NCI-H82 (cell line): ENCODE data around the gene SPTBN1.

Experiments used
- DNase-seq: peaks from one replicate; lab custom pipeline; 2025; lab: John Stamatoyannopoulos, UW

The SPTBN1 gene

GRCh38 chr2:54590216-54591120, 134.3 kb downstream of the SPTBN1 start:
- no peak for DNase-seq

DNA sequence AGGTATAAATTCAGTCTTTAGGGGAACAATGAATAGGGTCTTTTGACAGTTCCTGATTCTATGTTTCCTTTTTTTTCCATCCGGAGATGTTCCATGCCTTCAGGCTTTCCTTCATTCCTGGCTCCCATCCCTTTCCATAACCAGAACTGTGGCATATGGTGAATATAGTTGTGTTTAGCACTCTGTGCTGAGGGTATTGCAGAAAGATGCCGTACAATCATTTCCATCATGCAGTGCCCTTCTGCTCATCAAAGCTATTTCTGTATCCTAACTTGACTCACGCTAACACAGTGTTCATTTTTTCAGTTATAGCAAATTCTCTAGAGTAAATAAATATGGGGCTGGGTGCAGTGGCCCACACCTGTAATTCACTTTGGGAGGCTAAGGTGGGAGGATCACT, 135.4 kb downstream of the SPTBN1 start:
- DNase-seq, result no peak

DNA sequence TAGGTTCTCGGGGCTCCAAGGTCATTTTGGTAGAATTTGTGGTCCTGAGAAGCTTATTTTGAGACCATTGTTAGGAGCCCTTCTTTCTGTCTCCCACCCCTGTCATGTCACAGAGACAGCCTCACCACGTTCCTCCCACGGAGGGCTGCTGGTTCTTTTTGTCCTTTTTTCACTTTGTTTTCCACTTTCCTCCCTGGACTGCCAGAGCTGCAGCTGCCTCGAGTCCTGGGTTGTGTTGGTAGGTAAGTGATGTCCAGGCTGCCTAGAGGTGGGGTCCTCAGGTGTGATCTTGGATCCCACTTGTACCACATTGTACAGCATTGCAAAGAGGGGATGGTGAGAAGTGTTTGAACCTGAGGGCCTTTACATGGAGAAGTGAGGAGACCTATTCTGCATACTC, 137.1 kb downstream of the SPTBN1 start:
- DNase-seq, result no peak

- DNase-seq, result no peak
Observed at GRCh38 chr2:54594048-54594447, 137.9 kb downstream of the SPTBN1 start.

- no peak for DNase-seq
Observed at GRCh38 chr2:54595161-54595803, 139.2 kb downstream of the SPTBN1 start.

GRCh38 chr2:54595999-54596902, 140.1 kb downstream of the SPTBN1 start:
- no peak for DNase-seq

DNA sequence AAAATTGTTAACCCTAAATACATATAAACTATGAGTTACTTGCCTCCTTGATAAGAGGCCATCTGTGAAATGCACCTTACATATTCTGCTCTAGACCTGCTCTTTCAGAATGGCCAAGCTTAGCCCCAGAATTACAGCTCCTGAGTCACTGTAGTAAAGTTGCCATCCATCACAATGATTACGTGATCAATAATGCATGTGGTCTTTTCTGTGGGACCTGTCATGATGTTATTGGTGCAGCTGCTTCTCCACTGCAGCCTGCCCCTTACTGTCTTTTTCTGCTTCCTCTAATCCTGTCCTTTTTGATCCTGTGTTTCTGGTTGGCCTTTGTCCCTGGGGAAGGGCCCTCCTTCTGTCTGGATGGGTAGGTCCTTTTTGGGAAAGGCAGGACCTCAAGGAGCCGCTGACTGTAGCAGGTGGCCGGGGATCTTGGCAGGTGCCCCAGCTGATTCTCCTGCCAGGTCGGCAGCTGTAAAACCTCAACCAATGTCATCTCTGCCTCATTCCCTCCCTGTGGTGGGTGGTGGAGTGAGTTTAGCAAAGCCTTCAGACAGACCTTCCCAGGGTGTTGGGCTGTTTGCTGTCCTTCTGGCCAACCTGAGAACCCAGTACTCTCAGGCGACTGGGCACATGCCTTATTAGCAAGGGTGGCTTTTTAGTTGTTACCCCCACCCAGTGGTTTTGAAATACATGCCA, 141.2 kb downstream of the SPTBN1 start:
- DNase-seq, result no peak

DNA sequence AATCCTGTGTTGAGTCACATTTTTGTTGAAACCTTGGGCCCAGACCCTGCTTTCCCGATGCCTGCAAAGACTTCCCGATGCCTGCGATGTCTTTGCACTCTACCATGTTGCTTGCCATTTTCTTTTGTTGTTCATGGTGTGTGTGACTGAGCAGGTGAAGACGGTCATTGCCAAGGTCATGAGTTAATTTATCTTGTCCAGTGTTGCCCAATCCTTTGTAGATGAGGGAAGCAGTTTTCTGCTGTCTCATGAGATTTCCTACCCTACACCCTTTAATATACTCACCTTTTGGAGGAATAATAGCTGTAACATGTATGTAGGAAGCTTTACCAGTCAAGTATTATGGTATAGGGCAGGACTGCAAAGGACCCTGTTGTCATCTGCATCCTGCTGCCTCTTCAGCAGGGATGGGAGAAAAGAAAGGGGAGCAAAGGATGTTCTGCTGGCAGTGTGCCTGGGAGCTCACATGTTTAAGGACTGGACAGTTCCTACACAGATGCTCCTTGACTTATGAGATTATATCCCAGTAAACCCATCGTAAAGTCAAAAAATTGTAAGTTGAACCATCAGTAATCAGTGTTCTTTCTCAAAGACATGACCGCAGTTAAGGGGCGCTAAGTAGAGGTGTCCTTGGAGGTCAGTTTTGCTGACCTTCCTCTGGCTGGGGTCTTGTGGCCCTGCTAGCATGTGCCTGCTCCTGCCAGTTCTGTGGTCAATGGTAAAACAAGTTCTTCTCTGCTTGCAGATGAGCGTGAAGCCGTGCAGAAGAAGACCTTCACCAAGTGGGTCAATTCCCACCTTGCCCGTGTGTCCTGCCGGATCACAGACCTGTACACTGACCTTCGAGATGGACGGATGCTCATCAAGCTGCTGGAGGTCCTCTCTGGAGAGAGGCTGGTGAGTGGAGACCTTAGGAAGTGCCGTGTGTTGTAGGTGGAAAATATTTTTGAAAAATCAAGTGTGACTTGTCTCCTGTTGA, 142.5 kb downstream of the SPTBN1 start:
- DNase-seq, result peak; percentile 30

DNA sequence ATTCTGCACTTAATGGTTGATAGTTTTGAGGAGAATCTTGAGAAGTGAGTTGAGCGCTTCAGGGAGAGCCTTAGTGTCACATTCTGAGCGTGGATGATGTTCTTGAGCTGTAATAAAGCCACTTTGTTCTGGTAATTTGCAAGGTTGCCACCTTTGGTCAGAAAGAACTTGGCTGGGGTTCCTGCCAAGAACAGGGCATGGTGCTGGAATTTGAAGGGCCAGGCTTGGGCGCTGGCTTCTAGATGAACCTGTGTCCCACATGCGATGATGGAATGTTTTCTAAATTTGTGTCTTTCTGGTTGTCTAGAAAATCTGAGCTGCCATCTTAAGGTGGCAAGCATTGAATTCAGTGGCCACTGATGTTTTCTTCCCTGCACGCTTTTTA, 143.2 kb downstream of the SPTBN1 start:
- no peak for DNase-seq

DNA sequence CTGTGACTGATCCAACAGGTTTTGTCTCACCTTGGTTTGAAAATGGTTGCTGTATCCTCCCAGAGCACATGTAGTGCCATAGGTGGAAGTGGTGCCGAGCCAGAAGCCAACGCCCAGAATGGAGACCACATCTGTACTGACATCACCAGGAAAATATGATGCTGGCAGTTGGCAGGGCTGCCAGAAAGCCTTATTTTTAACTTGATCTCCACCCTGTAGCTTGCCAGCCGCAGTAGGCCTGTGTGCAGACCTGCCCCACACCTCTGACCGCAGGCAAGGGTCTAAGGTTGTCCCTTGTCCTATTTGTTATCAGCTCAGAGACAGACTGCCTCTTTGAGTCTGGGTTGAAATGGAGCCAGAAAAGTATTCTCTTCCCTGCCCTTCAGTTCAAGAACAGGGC, 143.8 kb downstream of the SPTBN1 start:
- no peak for DNase-seq

DNA sequence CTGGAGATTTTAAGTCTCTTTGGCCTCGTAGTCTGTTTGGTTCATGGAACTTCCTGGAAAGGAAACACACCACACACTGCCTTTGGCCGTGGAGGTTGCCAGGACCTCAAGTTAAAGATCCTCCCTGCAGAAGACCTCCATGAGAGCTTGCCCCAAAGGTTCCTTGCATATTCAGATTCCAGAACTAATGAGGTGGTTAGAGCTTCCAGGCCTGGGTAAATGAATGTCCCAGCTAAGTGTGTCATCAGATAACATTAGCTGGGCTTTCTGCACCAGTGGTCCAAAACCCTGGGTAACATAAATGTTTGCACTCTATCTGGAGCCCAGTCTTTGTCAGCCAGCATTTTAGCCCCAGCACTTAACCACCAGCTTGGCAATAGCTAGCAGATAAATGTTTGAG, 145.2 kb downstream of the SPTBN1 start:
- no peak for DNase-seq

DNA sequence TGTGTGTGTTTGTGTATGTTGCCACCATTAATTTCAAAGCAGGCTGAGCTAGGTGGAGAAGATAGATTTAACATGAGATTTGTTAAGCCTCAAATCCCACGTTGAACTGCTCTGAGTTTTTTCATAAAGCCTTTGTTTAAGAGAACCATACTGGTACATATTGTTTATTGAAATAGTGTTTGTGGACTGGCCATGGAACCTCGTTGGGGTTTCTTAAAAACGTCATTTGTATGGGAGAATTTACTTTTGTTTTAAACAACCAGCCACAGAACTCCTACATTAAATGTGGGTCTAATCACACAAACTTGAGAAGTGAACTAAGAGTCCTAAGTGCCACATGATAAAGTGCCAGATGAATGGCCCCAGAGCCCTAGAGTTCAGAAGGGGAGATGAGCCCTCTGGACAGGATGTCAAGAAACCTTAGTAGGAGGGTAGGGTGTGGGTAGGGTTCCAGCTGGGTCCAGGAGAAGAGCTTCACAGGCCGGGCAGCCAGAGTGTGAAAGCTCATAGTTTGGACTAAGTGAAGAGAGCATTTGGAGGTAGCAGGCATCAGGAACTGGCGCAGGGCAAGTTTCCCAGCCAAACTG, 146.7 kb downstream of the SPTBN1 start:
- no peak for DNase-seq

DNA sequence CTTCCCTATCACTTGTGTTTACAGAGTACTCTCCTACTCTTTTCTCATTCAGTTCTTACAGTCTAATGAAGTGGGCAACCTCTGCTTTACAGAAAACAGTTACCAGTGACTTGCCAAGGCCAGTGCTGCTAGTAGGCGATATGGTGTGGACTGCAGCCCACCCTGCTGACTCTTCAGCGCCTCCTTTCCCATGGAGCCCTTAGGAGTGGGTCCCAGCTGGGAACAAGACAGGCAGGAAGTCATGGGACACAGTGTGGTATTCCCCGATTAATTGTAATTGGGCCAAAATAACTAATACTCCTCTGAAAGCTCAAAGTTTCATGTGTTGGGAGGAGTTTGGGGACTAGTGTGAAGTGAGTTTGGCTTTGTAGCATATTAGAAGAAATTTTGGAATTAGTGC, 147.2 kb downstream of the SPTBN1 start:
- DNase-seq, result no peak

GRCh38 chr2:54603796-54604195, 147.7 kb downstream of the SPTBN1 start:
- DNase-seq, result no peak

- DNase-seq, result no peak
Observed at GRCh38 chr2:54604871-54605270, 148.7 kb downstream of the SPTBN1 start.

DNA sequence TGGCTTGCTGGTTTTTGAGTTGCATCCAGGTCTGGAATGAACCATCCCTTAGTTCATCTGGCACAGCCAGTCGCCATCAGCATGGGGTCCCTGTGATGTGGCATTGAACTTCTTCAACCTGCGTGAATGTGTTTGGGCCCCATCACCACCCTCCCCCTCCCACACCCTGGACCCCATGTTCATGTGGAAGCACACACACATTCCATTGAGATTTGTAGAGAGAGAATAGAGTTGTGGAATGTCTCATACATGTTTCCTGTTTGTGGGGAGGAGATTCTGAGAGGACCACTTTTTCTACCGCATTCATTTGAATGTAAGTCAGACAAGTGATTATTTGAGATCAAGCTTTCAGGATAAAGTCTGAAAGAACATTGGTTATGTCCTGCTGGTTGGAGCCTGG, 149.7 kb downstream of the SPTBN1 start:
- no peak for DNase-seq

DNA sequence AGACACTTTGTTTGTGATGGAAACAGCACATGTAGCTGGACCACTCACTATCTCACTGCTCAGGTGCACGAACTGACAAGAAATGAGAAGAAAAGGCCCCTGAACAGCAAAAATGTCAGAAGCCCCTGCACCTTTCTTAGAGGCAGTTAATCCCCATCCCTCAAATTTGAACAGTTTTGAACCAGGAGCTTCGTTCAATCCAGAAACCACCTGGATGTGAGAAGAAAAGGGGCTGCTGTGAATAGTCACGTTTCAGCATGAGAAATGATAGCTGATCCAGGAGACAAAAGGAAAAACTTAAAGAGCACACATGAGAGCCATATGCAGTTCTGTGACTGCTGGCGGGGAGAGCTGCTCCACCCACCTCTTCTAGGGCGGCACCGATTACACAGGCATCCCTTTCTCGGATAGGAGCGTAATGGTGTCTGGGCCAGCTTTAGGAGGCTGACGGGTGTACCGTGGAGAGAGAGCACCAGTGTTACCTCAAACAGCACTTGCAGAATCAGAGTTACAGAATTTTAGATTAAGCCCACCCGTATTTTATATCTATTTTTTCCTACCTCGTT, 150.3 kb downstream of the SPTBN1 start:
- no peak for DNase-seq

- no peak for DNase-seq
Observed at GRCh38 chr2:54608224-54608623, 152.1 kb downstream of the SPTBN1 start.

DNA sequence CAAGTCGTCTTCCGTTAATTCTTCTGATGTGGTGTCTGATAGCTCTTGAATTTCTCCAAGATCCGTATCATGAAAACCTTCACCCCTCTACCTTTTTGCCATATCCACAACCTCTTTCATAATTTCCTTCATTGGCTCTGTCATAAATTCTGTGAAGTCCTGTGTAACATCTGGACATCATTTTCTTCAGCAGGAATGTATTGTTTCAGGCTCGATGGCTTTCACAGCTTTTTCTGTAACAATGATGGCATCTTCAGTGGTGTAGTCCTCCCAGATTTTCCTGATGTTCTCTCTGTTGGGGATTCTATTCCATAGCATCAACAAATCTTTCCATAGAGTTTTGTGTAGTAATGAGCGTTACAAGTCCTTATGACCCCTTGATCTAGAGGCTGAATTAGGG, 153.1 kb downstream of the SPTBN1 start:
- DNase-seq, result no peak

GRCh38 chr2:54609647-54610046, 153.5 kb downstream of the SPTBN1 start:
- DNase-seq, result no peak
